ENCODE measurements around the gene NAT10.

NAT10 gene

GRCh38 chr11:34139346-34139745 lies 33.9 kb downstream of the NAT10 start:
- no peak for TF ChIP-seq CTCF (IDR thresholded peaks at IDR 0.05; ENCODE audit: insufficient read depth, low read depth, low read length, missing control alignments)
- no peak overlapping the region for H3K4me3 ChIP-seq (ENCODE audit: low read length)
- no peak for DNase-seq (ENCODE audit: low read depth)

GRCh38 chr11:34140149-34140548 lies 34.7 kb downstream of the NAT10 start:
- no peak overlapping the region for H3K4me3 ChIP-seq (ENCODE audit: low read length)
- no peak for DNase-seq (ENCODE audit: low read depth)
- no peak for TF ChIP-seq CTCF (IDR thresholded peaks at IDR 0.05; ENCODE audit: insufficient read depth, low read depth, low read length, missing control alignments)

- H3K4me3 ChIP-seq (ENCODE audit: low read length) = no peak overlapping the region
- TF ChIP-seq CTCF (IDR thresholded peaks at IDR 0.05; ENCODE audit: insufficient read depth, low read depth, low read length, missing control alignments) = no peak
- no peak for DNase-seq (ENCODE audit: low read depth)
Observed at GRCh38 chr11:34143048-34143447, 37.6 kb downstream of the NAT10 start.

GRCh38 chr11:34145073-34145472 lies 39.6 kb downstream of the NAT10 start:
- TF ChIP-seq CTCF (IDR thresholded peaks at IDR 0.05; ENCODE audit: insufficient read depth, low read depth, low read length, missing control alignments) = no peak
- H3K4me3 ChIP-seq (ENCODE audit: low read length) = no peak overlapping the region
- DNase-seq (ENCODE audit: low read depth) = no peak

GRCh38 chr11:34145847-34146381 lies 40.5 kb downstream of the NAT10 start:
- no peak overlapping the region for H3K4me3 ChIP-seq (ENCODE audit: low read length)
- no peak for DNase-seq (ENCODE audit: low read depth)
- no peak for TF ChIP-seq CTCF (IDR thresholded peaks at IDR 0.05; ENCODE audit: insufficient read depth, low read depth, low read length, missing control alignments)

- TF ChIP-seq CTCF (IDR thresholded peaks at IDR 0.05; ENCODE audit: insufficient read depth, low read depth, low read length, missing control alignments) = no peak
- no peak for DNase-seq (ENCODE audit: low read depth)
- no peak overlapping the region for H3K4me3 ChIP-seq (ENCODE audit: low read length)
Observed at GRCh38 chr11:34146411-34146810, 41.0 kb downstream of the NAT10 start.

- no peak for TF ChIP-seq CTCF (IDR thresholded peaks at IDR 0.05; ENCODE audit: insufficient read depth, low read depth, low read length, missing control alignments)
- no peak for DNase-seq (ENCODE audit: low read depth)
- no peak overlapping the region for H3K4me3 ChIP-seq (ENCODE audit: low read length)
Observed at GRCh38 chr11:34146866-34147265, 41.4 kb downstream of the NAT10 start.
